GM23338 (cell line): Measurements from ENCODE around the gene TSBP1. TPM values are rescaled to one million over a fixed set of nuclear protein-coding genes. Genes with fewer than 3 reads are reported as not detected.

Source experiments
- ATAC-seq: fragments of 200-7000 bp; cut with Tn5 transposase; 3 replicates; pipeline ENCODE4 v1.9.1; 2020
- DNase-seq: peaks from one replicate; pipeline ENCODE4 v3.0.0-alpha.2; 2015; ENCODE audit warnings: low spot score
- H2AFZ ChIP-seq: fragments of 200-600 bp; sonication (generic); 2 replicates; pipeline ENCODE4 v1.8.0; 2016; ENCODE audit warnings: antibody characterized with exemption, mild to moderate bottlenecking, moderate library complexity
- H3F3A ChIP-seq: fragments of 200-600 bp; sonication (generic); replicated peaks from 2 replicates; pipeline ENCODE4 v1.8.0; 2017; ENCODE audit warnings: antibody characterized with exemption, mixed run types, low read depth
- H3K27ac ChIP-seq: fragments of 200-600 bp; sonication (generic); 2 replicates; pipeline ENCODE4 v1.6.1; 2016; ENCODE audit warnings: low read depth
- H3K27me3 ChIP-seq: fragments of 200-600 bp; sonication (generic); 2 replicates; pipeline ENCODE4 v1.8.0; 2016; ENCODE audit warnings: mild to moderate bottlenecking, mixed run types, moderate library complexity; ENCODE audit not compliant: insufficient read depth
- H3K36me3 ChIP-seq: fragments of 200-600 bp; sonication (generic); 2 replicates; pipeline ENCODE4 v1.8.0; 2016; ENCODE audit warnings: mild to moderate bottlenecking; ENCODE audit not compliant: insufficient read depth
- H3K4me1 ChIP-seq: fragments of 200-600 bp; sonication (generic); 2 replicates; pipeline ENCODE4 v1.8.0; 2016; ENCODE audit warnings: mild to moderate bottlenecking, moderate library complexity; ENCODE audit not compliant: insufficient read depth
- H3K4me2 ChIP-seq: fragments of 200-600 bp; sonication (generic); 2 replicates; pipeline ENCODE4 v1.7.1; 2017; ENCODE audit warnings: mixed run types
- H3K4me3 ChIP-seq: fragments of 200-600 bp; sonication (generic); 2 replicates; pipeline ENCODE4 v1.6.1; 2016; ENCODE audit warnings: mixed run types
- H3K79me2 ChIP-seq: fragments of 200-600 bp; sonication (generic); replicated peaks from 2 replicates; pipeline ENCODE4 v1.8.0; 2017; ENCODE audit warnings: mild to moderate bottlenecking; ENCODE audit not compliant: insufficient read depth
- H3K9me2 ChIP-seq: fragments of 200-600 bp; sonication (generic); 2 replicates; pipeline ENCODE4 v1.8.0; 2017; ENCODE audit not compliant: insufficient read depth
- H4K20me1 ChIP-seq: fragments of 200-600 bp; sonication (generic); replicated peaks from 2 replicates; pipeline ENCODE4 v1.8.0; 2017; ENCODE audit warnings: mild to moderate bottlenecking; ENCODE audit not compliant: insufficient read depth
- H3K27ac Mint-ChIP-seq: 2 replicates; pipeline ENCODE4 v1.8.0; 2020; ENCODE audit warnings: inconsistent platforms, mild to moderate bottlenecking, moderate library complexity, mixed read lengths
- H3K27me3 Mint-ChIP-seq: 3 replicates; pipeline ENCODE4 v1.8.0; 2022; ENCODE audit warnings: low read depth, mild to moderate bottlenecking, moderate library complexity, mixed read lengths, inconsistent platforms; ENCODE audit not compliant: insufficient read depth, poor library complexity
- H3K36me3 Mint-ChIP-seq: 3 replicates; pipeline ENCODE4 v1.8.0; 2021; ENCODE audit warnings: low read depth, mild to moderate bottlenecking, inconsistent platforms, moderate library complexity, mixed read lengths
- H3K4me1 Mint-ChIP-seq: 3 replicates; pipeline ENCODE4 v1.8.0; 2020; ENCODE audit warnings: mild to moderate bottlenecking, inconsistent platforms, mixed read lengths
- H3K4me3 Mint-ChIP-seq: 3 replicates; pipeline ENCODE4 v1.8.0; 2021; ENCODE audit warnings: moderate library complexity, mild to moderate bottlenecking, inconsistent platforms, mixed read lengths
- H3K9me3 Mint-ChIP-seq: 3 replicates; pipeline ENCODE4 v1.8.0; 2020; ENCODE audit warnings: moderate library complexity, mild to moderate bottlenecking, inconsistent platforms, mixed read lengths
- CREB1 ChIP-seq: fragments of 250-450 bp; sonication (Bioruptor Pico); IDR thresholded peaks from 2 replicates; pipeline ENCODE4 v1.5.0; 2020; ENCODE audit warnings: low read depth, mild to moderate bottlenecking, moderate library complexity
- CTCF ChIP-seq, 2 experiments: fragments of 200-600 bp in 1 of 2; sonication (generic) in 1 of 2; conservative IDR thresholded peaks; 2 replicates each; pipeline versions ENCODE4 v1.5.1 to v1.6.1; 2016 to 2017; ENCODE audit warnings: antibody characterized with exemption in 2 of 2, low read depth in 2 of 2, mild to moderate bottlenecking in 2 of 2, moderate library complexity in 1 of 2
- ETS1 ChIP-seq: IDR thresholded peaks from 2 replicates; pipeline ENCODE4 v1.6.1; 2016; ENCODE audit warnings: antibody characterized with exemption
- EZH2 ChIP-seq: fragments of 200-600 bp; sonication (generic); IDR thresholded peaks from one replicate; pipeline ENCODE4 v1.8.0; 2017; ENCODE audit warnings: antibody characterized with exemption, mild to moderate bottlenecking, low read depth; ENCODE audit not compliant: unreplicated experiment
- EZH2phosphoT487 ChIP-seq: fragments of 200-600 bp; sonication (generic); IDR thresholded peaks from one replicate; pipeline ENCODE4 v1.8.1; 2018; ENCODE audit warnings: antibody characterized with exemption; ENCODE audit not compliant: unreplicated experiment
- JUNB ChIP-seq: IDR thresholded peaks from one replicate; pipeline ENCODE4 v1.6.1; 2016; ENCODE audit warnings: antibody characterized with exemption; ENCODE audit not compliant: unreplicated experiment
- NANOG ChIP-seq: IDR thresholded peaks from 2 replicates; pipeline ENCODE4 v1.6.1; 2016; ENCODE audit warnings: antibody characterized with exemption, borderline replicate concordance
- POLR2AphosphoS5 ChIP-seq: IDR thresholded peaks from 2 replicates; pipeline ENCODE4 v1.6.1; 2016; ENCODE audit warnings: antibody characterized with exemption, low read depth
- STAT1 ChIP-seq: IDR thresholded peaks from one replicate; pipeline ENCODE4 v1.6.1; 2016; ENCODE audit warnings: antibody characterized with exemption; ENCODE audit not compliant: unreplicated experiment
- ZNF114 ChIP-seq: fragments of 250-450 bp; sonication (Bioruptor Pico); IDR thresholded peaks from 2 replicates; pipeline ENCODE4 v1.5.0; 2020; ENCODE audit warnings: mild to moderate bottlenecking, moderate library complexity
- ZNF331 ChIP-seq: fragments of 250-450 bp; sonication (Bioruptor Pico); IDR thresholded peaks from 2 replicates; pipeline ENCODE4 v1.5.0; 2020; ENCODE audit warnings: low read depth, mild to moderate bottlenecking, moderate library complexity
- ZNF462 ChIP-seq: fragments of 250-450 bp; sonication (Bioruptor Pico); IDR thresholded peaks from 2 replicates; pipeline ENCODE4 v1.5.0; 2020; ENCODE audit warnings: mild to moderate bottlenecking, moderate library complexity
- polyA plus RNA-seq: library from polyadenylated mRNA; unstranded; fragments of >200 nt; fragmentation: Nextera tagmentation; extraction: Ambion mirVana; gene quantifications from 2 replicates; pipeline ENCODE4 v1.2.1, GENCODE V29; 2016
- total RNA-seq: library from RNA; depleted of rRNA; stranded (reverse); fragments of >200 nt; shearing (Covaris generic); gene quantifications from 2 replicates; pipeline ENCODE4 v1.2.3, GENCODE V29; 2014

The TSBP1 gene
- total and polyA plus RNA-seq, 2 experiments from 2014 or later: 0.15 TPM; not detected in 1

- TF ChIP-seq CTCF (conservative IDR thresholded peaks at IDR 0.05; ENCODE audit: low read depth in 2 of 2) (no peak), ETS1 (no peak), STAT1 (no peak), CREB1 (CRISPR knock-in tag) (no peak), POLR2AphosphoS5 (no peak)
These were observed 16.7 kb downstream of the TSBP1 start (continued) for GRCh38 chr6:32355018-32355417.

- Mint-ChIP-seq H3K27me3 (no peaks in the 10 kb centered on the region), H3K27ac (no peak overlapping the region)
- H4K20me1 ChIP-seq: no peaks in the 10 kb centered on the region
- TF ChIP-seq CTCF (conservative IDR thresholded peaks at IDR 0.05; ENCODE audit: low read depth in 2 of 2): no peak
- TF ChIP-seq ZNF462 (CRISPR knock-in tag): no peak
- TF ChIP-seq CREB1 (CRISPR knock-in tag): no peak
- no peak for TF ChIP-seq NANOG
- no peak for TF ChIP-seq ZNF114 (CRISPR knock-in tag)
- TF ChIP-seq EZH2phosphoT487: no peak
- no peak for TF ChIP-seq ZNF331 (CRISPR knock-in tag)
- no peak for TF ChIP-seq POLR2AphosphoS5
- no peak for TF ChIP-seq EZH2
- TF ChIP-seq ETS1: no peak
- TF ChIP-seq JUNB: no peak
- TF ChIP-seq STAT1: no peak
These were observed 18.4 kb downstream of the TSBP1 start for GRCh38 chr6:32353348-32353747.

More at GRCh38 chr6:32353348-32353747, 18.4 kb downstream of the TSBP1 start:
- Histone ChIP-seq H3K4me2 (no peak overlapping the region), H3K9me2 (no peaks in the 10 kb centered on the region), H3K4me1 (no peaks in the 10 kb centered on the region), H3F3A (no peaks in the 10 kb centered on the region), H3K27ac (no peak overlapping the region), H3K36me3 (no peaks in the 10 kb centered on the region), H3K4me3 (no peak overlapping the region), H3K27me3 (no peaks in the 10 kb centered on the region), H2AFZ (no peak overlapping the region), H3K79me2 (no peaks in the 10 kb centered on the region)
- no peak for DNase-seq
- ATAC-seq: no peak
- no peaks in the 10 kb centered on the region for H3K9me3 Mint-ChIP-seq
- H3K4me1 Mint-ChIP-seq: no peaks in the 10 kb centered on the region
- H3K36me3 Mint-ChIP-seq: no peaks in the 10 kb centered on the region
- no peak overlapping the region for H3K4me3 Mint-ChIP-seq
